ENCODE data around the gene SRP54.
"Not testable (repeated sequence)": the region's sequence is repeated elsewhere in the genome, so short reads cannot be mapped to it uniquely, and the experiment has no call there.

SRP54 gene

GRCh38 chr14:35032562-35032961 is 49.8 kb downstream of the SRP54 start:
- TF ChIP-seq, protein P1, sequence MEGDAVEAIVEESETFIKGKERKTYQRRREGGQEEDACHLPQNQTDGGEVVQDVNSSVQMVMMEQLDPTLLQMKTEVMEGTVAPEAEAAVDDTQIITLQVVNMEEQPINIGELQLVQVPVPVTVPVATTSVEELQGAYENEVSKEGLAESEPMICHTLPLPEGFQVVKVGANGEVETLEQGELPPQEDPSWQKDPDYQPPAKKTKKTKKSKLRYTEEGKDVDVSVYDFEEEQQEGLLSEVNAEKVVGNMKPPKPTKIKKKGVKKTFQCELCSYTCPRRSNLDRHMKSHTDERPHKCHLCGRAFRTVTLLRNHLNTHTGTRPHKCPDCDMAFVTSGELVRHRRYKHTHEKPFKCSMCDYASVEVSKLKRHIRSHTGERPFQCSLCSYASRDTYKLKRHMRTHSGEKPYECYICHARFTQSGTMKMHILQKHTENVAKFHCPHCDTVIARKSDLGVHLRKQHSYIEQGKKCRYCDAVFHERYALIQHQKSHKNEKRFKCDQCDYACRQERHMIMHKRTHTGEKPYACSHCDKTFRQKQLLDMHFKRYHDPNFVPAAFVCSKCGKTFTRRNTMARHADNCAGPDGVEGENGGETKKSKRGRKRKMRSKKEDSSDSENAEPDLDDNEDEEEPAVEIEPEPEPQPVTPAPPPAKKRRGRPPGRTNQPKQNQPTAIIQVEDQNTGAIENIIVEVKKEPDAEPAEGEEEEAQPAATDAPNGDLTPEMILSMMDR (IDR thresholded peaks at IDR 0.05; ENCODE audit: insufficient read depth, low read length, missing control alignments) = no peak
- ChIA-PET POLR2A (interaction anchor here (0.6 kb wide), 1 partner anchor 22 kb away, joined by 3 read pairs; no protein-coding TSS in a partner anchor), CTCF (interaction anchor here (1.6 kb wide), 1 partner anchor 8 kb away, joined by 3 read pairs; no protein-coding TSS in a partner anchor)
- no peak overlapping the region for H3K4me3 ChIP-seq (ENCODE audit: low read depth, low read length)
- DNase-seq (ENCODE audit: low read depth, low spot score) = no peak

DNA sequence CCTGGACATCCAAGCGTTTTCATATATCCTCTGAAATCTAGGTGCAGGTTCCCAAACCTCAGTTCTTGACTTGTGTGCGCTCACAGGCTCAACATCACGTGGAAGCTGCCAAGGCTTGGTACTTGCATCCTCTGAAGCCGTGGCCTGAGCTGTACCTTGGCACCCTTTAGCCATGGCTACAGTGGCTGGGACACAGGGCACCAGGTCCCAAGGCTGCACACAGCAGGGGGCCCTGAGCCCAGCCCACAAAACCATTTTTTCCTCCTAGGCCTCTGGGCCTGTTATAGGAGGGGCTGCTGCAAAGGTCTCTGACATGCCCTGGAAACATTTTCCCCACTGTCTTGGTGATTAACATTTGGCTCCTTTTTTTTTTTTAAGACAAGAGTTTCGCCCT is 51.6 kb downstream of the SRP54 start:
- TF ChIP-seq, protein P1 (IDR thresholded peaks at IDR 0.05; ENCODE audit: insufficient read depth, low read length, missing control alignments) = no peak
- DNase-seq (ENCODE audit: low read depth, low spot score) = no peak
- POLR2A ChIA-PET = interaction anchor here (1.5 kb wide), 1 partner anchor 12 kb away, joined by 4 read pairs; the partner anchor contains the start of gene FAM177A1
- H3K4me3 ChIP-seq (ENCODE audit: low read depth, low read length) = no peak overlapping the region
- CTCF ChIA-PET = no interaction called here

- CTCF ChIA-PET; H3K4me3 ChIP-seq (ENCODE audit: low read depth, low read length); DNase-seq (ENCODE audit: low read depth, low spot score): not testable (repeated sequence)
- POLR2A ChIA-PET = interaction anchor here (1.5 kb wide), 1 partner anchor 11 kb away, joined by 4 read pairs; the partner anchor contains the start of gene FAM177A1
Observed at GRCh38 chr14:35034944-35035554, 52.3 kb downstream of the SRP54 start.

DNA sequence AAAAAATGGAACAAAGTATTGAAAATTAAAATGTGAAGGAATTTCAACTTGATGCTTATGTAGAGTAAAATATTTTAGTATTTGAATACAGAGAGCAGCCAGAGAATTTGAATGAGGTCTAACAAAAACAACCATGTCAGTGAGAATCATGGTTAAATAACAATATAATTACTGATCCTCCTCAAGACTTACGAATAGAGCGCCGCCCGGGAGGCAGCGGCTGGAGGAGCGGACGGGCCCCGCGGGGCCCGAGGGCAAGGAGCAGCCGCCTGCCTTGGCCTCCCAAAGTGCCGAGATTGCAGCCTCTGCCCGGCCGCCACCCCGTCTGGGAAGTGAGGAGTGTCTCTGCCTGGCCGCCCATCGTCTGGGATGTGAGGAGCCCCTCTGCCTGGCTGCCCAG is 55.5 kb downstream of the SRP54 start:
- DNase-seq (ENCODE audit: low read depth, low spot score); POLR2A ChIA-PET; H3K4me3 ChIP-seq (ENCODE audit: low read depth, low read length); CTCF ChIA-PET: not testable (repeated sequence)

DNA sequence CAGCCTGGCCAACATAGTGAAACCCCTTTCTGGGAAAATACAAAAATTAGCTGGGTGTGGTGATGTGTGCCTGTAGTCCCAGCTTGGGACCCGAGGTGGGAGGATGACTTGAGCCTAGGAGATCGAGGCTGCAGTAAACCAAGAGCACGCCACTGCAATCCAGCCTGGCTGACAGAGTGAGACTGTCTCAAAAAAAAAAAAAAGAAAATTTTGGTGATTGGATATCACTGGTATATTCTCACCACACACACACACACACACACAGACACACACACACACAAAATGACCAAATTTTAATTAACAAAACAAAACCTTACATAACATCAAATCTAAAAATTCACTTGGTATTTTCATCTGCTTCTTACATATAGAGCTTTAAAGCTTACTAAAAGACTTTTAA is 59.8 kb downstream of the SRP54 start:
- no peak for DNase-seq (ENCODE audit: low read depth, low spot score)
- TF ChIP-seq, protein P1 (IDR thresholded peaks at IDR 0.05; ENCODE audit: insufficient read depth, low read length, missing control alignments) = no peak
- ChIA-PET POLR2A (interaction anchor here (0.6 kb wide), 1 partner anchor 22 kb away, joined by 3 read pairs; no protein-coding TSS in a partner anchor), CTCF (interaction anchor here (1.2 to 2.0 kb wide), 3 partner anchors 27 to 377 kb away, joined by 3 to 5 read pairs (median 3); no protein-coding TSS in a partner anchor)
- H3K4me3 ChIP-seq (ENCODE audit: low read depth, low read length) = no peak overlapping the region

DNA sequence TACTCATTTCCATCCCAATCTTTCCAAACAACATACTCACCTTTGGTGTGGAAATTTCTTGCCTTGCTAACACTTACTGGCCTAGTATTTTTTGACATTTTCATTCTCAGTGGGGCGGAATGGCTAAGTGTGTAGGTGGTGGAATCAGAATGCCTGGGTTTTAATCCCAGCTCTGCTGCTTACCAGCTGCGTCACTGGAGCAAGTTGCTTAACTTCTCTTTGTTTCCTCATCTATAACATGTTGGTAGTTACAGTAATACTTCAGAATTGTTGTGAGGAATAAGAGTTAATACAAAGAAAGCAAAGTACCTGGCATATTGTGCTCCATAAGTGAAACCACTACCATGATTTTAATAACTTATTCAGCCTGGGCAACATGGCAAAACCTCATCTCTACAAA is 60.3 kb downstream of the SRP54 start:
- POLR2A ChIA-PET = interaction anchor here (0.6 kb wide), 1 partner anchor 21 kb away, joined by 3 read pairs; no protein-coding TSS in a partner anchor

More for the DNA sequence above, 60.3 kb downstream of the SRP54 start:
- CTCF ChIA-PET = interaction anchor here (1.2 to 2.0 kb wide), 3 partner anchors 27 to 377 kb away, joined by 3 to 5 read pairs (median 3); no protein-coding TSS in a partner anchor
- TF ChIP-seq, protein P1 (IDR thresholded peaks at IDR 0.05; ENCODE audit: insufficient read depth, low read length, missing control alignments) = no peak
- H3K4me3 ChIP-seq (ENCODE audit: low read depth, low read length) = no peak overlapping the region
- no peak for DNase-seq (ENCODE audit: low read depth, low spot score)

Data from AG04449 (cell line).